Hematopoietic multipotent progenitor cell treated with erythropoietin and hydrocortisone succinate and interleukin-3 and kit ligand, for 6 days (in vitro differentiated cells): Measurements from ENCODE around the gene SEPTIN12.
"Not testable (repeated sequence)": the region's sequence is repeated elsewhere in the genome, so short reads cannot be mapped to it uniquely, and the experiment has no call there.

Source experiments
- DNase-seq: peaks from one replicate; pipeline ENCODE4 v3.0.0-alpha.2; 2015

Gene SEPTIN12

GRCh38 chr16:4752351-4753100, 35.6 kb downstream of the SEPTIN12 start:
- no peak for DNase-seq

GRCh38 chr16:4750896-4751295, 37.2 kb downstream of the SEPTIN12 start:
- no peak for DNase-seq

GRCh38 chr16:4749700-4750257, 38.4 kb downstream of the SEPTIN12 start:
- DNase-seq = no peak

- DNase-seq = no peak
Measured at GRCh38 chr16:4748682-4749411, 39.3 kb downstream of the SEPTIN12 start.

- DNase-seq = no peak
Measured at GRCh38 chr16:4747906-4748681, 40.1 kb downstream of the SEPTIN12 start.

GRCh38 chr16:4746991-4747574, 41.1 kb downstream of the SEPTIN12 start:
- no peak for DNase-seq

GRCh38 chr16:4746215-4746614, 41.9 kb downstream of the SEPTIN12 start:
- DNase-seq = no peak

- DNase-seq = no peak
Measured at GRCh38 chr16:4745274-4745569, 42.9 kb downstream of the SEPTIN12 start.

GRCh38 chr16:4744555-4745273, 43.4 kb downstream of the SEPTIN12 start:
- no peak for DNase-seq

- DNase-seq = peak; percentile 25
Measured at GRCh38 chr16:4743226-4743878, 44.8 kb downstream of the SEPTIN12 start.

- not testable (repeated sequence) for DNase-seq
Measured at GRCh38 chr16:4738370-4738769, 49.8 kb downstream of the SEPTIN12 start.

- DNase-seq = no peak
Measured at GRCh38 chr16:4737545-4737944, 50.6 kb downstream of the SEPTIN12 start.

GRCh38 chr16:4736546-4736945, 51.6 kb downstream of the SEPTIN12 start:
- DNase-seq = no peak

GRCh38 chr16:4734730-4735535, 53.2 kb downstream of the SEPTIN12 start:
- peak; percentile 95 for DNase-seq

- peak; percentile 98 for DNase-seq
Measured at GRCh38 chr16:4734063-4734729, 53.9 kb downstream of the SEPTIN12 start, which contains the start of the genes ANKS3 and DNAAF8. ANKS3 (minus strand) TSS chr16:4734271; CDS start chr16:4730149, 4,122 bp downstream. DNAAF8 (plus strand) TSS chr16:4734537; CDS start chr16:4736515, 1,978 bp downstream.

- peak; percentile 26 for DNase-seq
Measured at GRCh38 chr16:4733747-4734062, 54.4 kb downstream of the SEPTIN12 start.

- DNase-seq = no peak
Measured at GRCh38 chr16:4733211-4733742, 54.9 kb downstream of the SEPTIN12 start.

- DNase-seq = no peak
Measured at GRCh38 chr16:4729876-4730275, 58.3 kb downstream of the SEPTIN12 start.

GRCh38 chr16:4728676-4729075, 59.5 kb downstream of the SEPTIN12 start:
- no peak for DNase-seq
